GM18526 (cell line): ENCODE data around the gene OR8B2.

Experiments used
- POLR2A ChIP-seq: IDR thresholded peaks from 3 replicates; pipeline ENCODE4 v1.6.1; 2011; ENCODE audit not compliant: insufficient read length; ENCODE audit errors: extremely low read depth

The OR8B2 gene, protein sequence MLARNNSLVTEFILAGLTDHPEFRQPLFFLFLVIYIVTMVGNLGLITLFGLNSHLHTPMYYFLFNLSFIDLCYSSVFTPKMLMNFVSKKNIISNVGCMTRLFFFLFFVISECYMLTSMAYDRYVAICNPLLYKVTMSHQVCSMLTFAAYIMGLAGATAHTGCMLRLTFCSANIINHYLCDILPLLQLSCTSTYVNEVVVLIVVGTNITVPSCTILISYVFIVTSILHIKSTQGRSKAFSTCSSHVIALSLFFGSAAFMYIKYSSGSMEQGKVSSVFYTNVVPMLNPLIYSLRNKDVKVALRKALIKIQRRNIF

DNA sequence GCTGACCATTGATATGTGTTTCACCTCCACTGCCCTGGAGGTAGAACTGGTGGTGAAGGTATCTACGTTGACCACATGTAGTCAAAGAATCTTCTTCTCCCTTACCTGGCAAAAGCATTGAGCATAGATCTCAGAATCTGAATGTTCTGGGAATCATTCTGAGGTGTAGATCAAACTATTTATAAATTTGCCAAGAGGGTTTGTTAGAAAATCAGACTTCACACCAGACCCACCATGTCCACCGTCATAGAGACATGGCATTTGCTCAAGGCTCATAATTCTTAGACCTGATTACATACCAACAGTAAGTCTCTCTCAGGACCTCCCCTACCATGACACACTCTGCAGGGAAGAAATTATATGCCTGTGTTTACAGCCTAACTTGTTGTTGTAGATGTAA, at the start of gene OR8B2:
TSS of gene OR8B2 (minus strand) at position 101 of the 400 bp plus-strand sequence. CDS start 1,156 bp downstream, outside the sequence.
- TF ChIP-seq POLR2A: no peak

DNA sequence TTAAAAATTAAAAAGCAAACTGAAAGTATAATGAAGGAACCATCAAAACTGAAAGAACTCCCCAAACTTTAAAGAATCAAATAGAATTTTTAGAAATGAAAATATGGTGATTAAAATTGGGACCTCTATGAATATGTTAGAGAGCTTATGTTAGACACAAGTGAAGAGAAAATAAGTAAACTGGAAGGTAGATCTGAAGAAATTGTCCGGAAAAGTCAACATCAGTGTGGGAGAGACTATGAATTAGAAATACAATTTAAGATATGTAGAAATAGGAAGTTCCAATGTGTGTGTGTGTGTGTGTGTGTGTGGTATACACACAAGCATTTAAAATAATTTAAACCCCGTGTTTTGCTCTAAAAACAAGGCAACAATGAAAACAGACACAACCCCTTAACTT, 45.3 kb upstream of the OR8B2 start:
- no peak for TF ChIP-seq POLR2A

DNA sequence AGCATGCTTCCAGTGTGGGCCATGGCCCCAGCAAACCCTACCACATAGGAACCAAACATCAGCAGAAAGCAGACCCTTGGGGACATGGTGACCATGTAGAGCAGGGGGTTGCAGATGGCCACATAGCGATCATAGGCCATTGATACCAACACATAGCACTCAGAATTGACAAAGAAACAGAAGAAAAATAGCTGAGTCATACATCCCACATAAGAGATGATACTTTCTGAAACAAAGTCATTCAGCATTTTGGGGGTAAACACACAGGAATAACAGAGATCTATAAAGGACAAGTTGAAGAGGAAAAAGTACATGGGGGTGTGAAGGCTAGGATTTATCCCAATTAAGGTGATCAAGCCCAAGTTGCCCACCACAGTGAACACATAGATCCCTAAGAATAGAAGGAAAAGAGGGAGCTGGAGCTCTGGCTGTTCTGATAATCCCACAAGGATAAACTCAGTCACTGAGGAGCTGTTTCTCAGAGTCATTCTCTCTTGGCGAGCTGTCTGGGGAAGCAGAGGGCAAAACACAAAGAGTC, 40.2 kb upstream of the OR8B2 start, which contains the start of gene OR8B4:
TSS of gene OR8B4 (minus strand) at position 488 of the 538 bp plus-strand sequence. CDS start at position 488, 0 bp downstream.
- TF ChIP-seq POLR2A: no peak

DNA sequence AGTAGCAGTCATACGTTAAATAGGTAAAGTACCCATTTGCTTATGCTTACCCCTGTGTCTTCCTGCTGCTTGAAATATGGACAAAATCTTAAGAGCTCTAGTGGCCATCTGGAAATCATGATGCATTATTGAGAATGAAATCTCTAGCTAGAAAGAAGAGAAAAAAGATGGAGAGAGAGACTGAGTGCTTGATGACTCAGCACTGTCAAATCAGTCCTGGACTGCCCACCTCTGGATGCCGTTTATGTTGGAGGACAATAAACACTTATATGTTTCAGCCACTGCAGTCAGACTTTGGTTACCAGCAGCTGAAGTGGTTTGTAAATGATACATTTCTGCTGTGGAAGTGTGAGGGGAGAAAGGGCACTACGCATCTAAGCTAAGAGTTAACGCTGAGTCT, 36.7 kb upstream of the OR8B2 start:
- TF ChIP-seq POLR2A: no peak

DNA sequence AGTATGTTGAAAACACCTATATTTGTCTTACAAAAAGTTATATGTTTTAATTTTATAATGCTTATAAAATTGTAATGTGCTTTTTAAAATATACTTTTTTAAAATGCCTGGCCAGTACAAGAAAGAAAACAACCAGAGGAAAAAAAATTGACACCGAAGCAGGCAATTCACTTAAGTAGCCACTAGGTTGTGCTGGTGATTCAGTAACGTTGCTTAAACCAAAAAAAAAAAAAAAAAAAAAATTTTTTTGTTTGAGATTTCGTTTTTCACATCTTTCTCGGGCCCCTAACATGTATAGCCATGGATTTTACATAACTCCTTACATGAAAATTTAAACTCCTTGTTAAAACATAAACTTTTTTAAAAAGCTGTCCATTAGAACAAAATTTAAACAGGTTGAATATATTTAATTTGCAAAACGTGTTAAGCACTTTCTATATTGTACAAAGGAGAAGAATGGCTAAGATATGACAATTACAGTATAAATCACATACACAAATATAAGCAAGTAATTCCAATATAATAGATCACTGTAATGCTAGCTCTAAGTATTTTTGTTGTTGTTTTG, 31.1 kb upstream of the OR8B2 start:
- TF ChIP-seq POLR2A: no peak

DNA sequence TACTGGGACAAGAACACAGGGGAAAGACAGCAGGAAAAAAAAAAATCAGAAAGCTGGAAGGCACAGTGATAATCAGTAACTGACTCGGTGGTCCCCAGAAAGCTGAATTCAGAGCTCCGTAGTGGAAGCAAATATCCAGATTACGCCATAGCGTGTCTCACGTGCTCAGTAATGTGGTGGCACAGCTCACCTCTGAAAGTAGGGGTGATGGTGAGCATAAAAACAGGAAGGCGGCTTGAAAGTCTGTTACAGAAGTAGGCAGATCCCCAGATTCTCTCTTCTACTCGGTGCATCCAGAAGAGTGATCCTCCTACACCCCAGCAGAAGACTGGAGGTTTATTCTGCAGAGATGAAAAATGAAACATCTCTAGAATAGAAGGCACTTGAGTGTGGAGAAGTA, 25.6 kb upstream of the OR8B2 start:
- no peak for TF ChIP-seq POLR2A

DNA sequence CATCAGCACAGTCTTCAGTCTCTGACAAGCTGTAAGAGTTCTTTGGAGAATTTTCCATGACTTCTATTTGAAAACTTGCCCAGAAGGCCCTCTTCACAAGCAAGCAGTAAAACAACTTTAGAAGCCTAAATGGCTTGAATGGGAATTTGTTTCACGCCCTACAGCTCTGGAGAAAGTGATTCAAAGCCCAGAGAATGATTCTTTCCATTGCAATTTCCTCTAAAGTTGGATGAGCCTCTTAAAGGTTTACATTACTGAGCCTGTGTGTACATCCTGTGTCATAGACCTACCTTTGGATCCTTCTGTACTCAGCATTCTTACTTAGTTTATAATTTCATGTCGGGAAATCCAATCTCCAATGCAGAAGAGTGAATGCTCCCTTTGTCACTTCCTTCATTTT, 21.3 kb upstream of the OR8B2 start:
- TF ChIP-seq POLR2A: no peak

DNA sequence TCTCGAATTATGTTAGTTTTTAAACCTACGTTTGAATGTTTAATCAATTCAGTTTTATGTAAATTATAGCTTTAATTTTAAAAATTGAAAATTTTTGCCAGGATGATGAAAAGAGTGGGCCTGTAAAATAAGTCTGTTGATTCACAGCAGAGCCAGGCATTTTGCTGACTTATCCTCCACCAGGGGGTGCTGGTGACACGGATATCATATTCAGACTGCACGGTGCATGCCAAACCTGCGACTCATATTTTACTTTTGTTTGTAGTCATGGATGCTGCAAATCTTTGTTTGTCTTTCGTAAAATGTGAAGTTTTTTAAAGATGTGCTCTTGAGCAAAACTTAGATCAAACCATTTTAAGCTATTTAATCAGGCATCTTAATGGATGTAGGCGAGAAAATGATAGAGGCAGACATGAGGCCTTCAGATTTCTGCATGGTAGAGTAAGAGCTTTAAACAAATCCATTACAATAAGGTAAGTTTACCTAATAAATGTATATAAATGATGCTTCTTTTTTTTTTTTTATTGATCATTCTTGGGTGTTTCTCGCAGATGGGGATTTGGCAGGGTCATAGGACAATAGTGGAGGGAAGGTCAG, 18.1 kb upstream of the OR8B2 start:
- no peak for TF ChIP-seq POLR2A

DNA sequence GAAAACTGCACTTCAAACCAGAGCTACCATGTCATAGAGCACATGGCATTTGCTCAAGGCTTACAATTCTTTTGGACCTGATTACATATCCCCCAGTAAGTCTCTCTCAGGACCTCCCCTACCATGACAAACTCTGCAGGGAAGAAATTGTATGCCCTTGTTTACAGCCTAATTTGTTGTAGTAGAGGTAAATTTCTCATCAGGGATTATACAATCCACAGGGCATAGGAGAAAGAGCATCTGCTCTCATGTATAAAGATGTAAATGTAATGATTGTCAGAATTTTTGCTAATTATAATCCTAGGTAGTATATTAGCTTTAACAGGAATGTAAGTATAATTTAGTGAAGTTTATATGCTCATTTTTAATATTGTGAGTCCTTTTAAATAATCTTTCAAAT, 14.6 kb upstream of the OR8B2 start, which contains the start of gene OR8B3:
TSS of gene OR8B3 (minus strand) at position 101 of the 400 bp plus-strand sequence. CDS start 1,673 bp downstream, outside the sequence.
- no peak for TF ChIP-seq POLR2A

DNA sequence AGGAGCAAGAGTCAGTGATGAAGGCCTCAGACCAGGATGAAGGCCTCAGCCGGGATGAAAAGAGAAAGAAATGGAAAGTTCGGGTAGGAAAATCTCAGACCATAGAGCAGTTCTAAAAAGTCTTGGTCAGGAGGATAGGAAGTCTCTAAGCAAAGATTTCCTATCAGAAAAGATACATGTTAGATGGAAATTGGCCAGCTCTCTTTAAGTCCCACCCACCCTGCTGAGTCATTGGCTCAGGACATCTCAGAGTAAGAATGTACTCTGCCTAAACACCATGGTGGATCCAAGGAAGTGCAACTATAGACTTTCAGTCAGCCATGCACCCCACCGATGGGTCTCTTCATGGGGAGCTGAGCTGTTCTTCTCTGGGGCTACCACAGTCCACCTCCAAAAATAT, 10.1 kb upstream of the OR8B2 start:
- no peak for TF ChIP-seq POLR2A

DNA sequence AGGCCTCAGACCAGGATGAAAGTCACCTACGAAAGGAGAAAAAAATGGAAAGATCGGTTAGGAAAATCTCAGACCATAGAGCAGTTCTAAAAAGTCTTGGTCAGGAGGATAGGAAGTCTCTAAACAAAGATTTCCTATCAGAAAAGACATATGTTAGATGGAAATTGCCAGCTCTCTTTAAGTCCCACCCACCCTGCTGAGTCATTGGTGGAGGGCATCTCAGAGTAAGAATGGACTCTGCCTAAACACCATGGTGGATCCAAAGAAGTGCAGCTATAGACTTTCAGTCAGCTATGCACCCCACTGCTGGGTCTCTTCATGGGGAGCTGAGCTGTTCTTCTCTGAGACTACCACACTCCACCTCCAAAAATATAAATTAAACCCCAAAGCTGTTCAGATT, 3.7 kb downstream of the OR8B2 start:
- TF ChIP-seq POLR2A: no peak

DNA sequence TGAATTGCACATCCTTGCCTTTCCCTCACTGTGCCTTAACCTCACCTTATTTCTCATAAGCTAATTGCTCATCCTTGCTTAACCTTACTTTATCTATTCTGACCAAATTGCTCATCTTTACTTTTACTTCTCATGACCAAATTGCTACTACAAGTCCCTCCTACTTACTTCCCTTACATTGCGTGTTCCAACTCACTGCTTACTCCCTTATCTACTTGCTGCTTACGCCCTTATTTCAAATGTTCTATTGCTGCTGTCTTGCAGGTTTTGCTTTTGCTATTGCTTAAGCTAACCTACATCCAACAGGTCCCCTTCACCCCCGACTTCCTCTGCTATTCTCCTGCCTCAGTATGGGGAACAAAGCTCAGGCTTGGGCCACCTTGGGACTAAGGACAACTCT, 8.0 kb downstream of the OR8B2 start:
- no peak for TF ChIP-seq POLR2A

DNA sequence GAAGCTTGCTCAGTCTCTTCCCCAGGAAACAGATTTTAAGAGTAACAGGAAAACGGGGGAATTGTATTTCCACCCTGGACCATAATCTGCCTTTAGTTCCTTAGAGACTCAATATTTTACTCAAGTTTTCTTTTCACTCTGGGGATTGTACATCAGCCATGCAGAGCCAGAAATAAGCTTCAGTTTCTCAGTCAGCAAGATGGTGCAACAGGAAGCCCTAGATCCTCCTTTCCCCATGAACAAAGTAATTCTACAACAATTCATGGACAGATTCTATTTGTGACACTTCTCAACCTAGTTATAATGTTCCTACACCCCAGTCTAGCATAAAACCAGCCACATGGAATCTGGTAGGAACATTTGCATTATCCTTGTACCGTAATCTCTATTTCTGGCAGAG, 24.7 kb downstream of the OR8B2 start:
- TF ChIP-seq POLR2A: no peak

DNA sequence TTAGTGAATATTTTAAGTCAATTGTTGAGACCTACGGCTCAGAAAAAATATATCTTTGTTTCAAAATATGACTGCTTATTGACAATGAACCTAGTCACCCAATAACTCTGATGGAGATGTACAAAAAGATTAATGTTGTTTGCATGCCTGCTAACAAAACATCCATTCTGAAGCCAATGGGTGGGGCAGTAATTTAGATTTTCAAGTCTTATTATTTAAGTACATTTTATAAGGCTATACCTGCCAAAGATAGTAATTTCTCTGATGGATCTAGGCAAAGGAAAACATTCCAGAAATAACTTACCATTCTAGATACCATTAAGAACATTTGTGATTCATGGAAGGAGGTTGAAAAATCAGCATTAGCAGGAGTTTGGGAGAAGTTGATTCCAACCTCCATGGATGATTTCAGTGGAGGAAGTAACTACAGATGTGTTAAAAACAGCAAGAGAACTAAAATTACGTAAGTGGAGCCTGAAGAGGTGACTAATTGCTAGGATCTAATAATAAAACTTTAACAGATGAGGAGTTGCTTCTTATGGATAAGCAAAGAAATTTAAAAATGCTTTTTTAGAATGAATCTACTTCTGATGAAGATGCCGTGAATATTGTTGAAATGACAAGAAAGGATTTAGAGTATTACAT, 37.9 kb downstream of the OR8B2 start:
- TF ChIP-seq POLR2A: no peak

DNA sequence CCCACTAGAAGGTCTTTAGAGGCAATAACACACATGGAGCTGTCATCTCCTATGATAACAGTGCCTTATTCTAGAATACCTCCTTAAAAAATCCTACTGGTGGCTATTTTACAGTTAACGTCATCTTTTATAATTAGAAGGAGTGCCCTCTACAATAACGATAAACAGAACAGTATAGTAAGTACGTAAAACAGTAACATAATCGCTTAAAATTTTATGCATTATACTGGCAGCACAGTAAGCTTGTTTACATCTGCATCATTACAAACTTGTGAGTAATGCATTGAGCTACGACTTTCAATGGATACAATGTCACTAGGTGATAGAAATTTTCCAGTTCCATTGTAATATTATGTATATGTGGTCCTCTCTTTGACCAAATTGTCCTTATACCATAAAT, 40.0 kb downstream of the OR8B2 start:
- no peak for TF ChIP-seq POLR2A

DNA sequence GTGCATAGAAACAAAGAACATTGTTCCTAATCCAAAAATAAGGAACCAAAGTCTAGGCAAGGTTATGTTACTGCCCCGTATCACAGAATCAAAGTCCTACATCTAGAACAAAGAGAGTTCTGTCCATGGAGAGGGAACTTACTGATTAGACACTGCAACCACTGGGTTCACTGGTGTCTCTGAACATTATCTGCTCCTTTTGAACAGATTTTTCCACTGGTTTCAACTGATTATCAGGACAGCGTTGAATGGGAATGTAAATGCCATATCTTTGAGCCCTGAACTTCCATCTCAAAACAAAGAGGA, 44.2 kb downstream of the OR8B2 start:
- no peak for TF ChIP-seq POLR2A
